Measurements from ENCODE around the gene RORB. TPM values are rescaled to one million over a fixed set of nuclear protein-coding genes. Genes with fewer than 3 reads are reported as not detected.

RORB gene
- total RNA-seq, 4 donors from 2014 or later, result under 0.01 to 0.66 (median 0.49) TPM

DNA sequence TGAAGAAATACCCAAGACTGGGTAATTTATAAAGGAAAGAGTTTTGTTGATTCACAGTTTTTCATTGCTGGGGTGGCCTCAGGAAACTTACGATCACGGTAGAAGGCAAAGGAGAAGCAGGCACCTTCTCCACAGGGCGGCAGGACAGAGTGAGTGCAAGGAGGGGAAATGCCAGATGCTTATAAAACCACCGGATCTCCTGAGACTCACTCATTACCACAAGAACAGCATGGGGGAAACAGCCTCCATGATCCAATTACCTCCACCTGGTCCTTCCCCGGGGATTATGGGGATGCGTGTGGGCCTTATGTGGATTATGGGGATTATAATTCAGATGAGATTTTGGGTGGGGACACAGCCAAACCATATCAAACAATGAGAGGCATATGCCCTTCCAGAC lies 18.5 kb upstream of the RORB start:
- intact Hi-C loops (cut with DNase I), result no loop called here
- Histone ChIP-seq H3K27me3 (no peaks in the 10 kb centered on the region), H3K4me1 (no peaks in the 10 kb centered on the region), H3K27ac (replicated peaks in 1 of 4) (no peak overlapping the region), H3K36me3 (no peaks in the 10 kb centered on the region), H3K4me3 (no peak overlapping the region), H3K9me3 (no peaks in the 10 kb centered on the region)
- DNase-seq (ENCODE audit: extremely low spot score), result no peak
- WGBS, result 87% methylated on average over 6 of the region's 6 CpGs
- TF ChIP-seq EP300 (IDR thresholded peaks at IDR 0.05) (no peak), POLR2AphosphoS5 (IDR thresholded peaks at IDR 0.05) (no peak)

DNA sequence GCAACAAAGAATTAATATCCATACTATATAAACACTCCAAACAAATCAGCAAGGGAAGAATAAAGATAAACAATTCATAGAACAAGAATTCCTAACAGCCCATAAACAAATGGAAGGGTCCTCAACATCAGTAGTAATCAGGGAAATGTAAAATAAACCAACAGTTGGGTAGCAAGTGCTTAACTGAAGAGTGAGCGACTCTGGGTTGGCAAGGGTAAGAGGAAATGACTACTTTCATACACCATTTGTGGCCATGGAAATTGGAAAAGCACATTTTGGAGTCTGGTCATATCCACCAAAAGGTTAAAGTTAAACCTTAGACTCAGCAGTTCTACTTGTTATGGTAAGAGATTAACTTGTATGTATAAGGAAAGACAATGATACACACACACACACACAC lies 17.4 kb upstream of the RORB start:
- TF ChIP-seq EP300 (IDR thresholded peaks at IDR 0.05) (no peak), POLR2A (IDR thresholded peaks at IDR 0.05; ENCODE audit: low read depth) (no peak), POLR2AphosphoS5 (IDR thresholded peaks at IDR 0.05) (no peak)
- TF ChIP-seq, protein P1, sequence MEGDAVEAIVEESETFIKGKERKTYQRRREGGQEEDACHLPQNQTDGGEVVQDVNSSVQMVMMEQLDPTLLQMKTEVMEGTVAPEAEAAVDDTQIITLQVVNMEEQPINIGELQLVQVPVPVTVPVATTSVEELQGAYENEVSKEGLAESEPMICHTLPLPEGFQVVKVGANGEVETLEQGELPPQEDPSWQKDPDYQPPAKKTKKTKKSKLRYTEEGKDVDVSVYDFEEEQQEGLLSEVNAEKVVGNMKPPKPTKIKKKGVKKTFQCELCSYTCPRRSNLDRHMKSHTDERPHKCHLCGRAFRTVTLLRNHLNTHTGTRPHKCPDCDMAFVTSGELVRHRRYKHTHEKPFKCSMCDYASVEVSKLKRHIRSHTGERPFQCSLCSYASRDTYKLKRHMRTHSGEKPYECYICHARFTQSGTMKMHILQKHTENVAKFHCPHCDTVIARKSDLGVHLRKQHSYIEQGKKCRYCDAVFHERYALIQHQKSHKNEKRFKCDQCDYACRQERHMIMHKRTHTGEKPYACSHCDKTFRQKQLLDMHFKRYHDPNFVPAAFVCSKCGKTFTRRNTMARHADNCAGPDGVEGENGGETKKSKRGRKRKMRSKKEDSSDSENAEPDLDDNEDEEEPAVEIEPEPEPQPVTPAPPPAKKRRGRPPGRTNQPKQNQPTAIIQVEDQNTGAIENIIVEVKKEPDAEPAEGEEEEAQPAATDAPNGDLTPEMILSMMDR (IDR thresholded peaks at IDR 0.05), result no peak

DNA sequence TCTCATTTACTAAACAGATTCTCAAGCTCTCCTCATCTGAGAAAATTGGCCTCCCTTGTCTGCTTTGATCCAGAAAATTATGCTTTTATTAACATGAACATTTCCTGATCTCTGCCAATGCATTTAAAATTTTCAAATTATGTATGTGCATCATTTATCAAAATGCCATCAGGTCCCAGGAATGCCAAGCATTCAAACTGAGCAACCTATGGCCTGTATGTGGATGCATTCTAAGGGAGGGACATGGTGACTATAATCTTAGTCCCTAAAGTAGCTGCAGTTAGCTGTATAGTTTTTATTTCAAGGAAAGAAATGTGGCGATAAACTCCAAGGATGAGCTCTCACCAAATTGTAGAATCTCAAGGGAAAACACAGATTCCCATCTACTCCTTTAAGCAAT lies 9.7 kb upstream of the RORB start:
- WGBS, result 100% methylated on average over 1 of the region's 1 CpG
- intact Hi-C loops (cut with DNase I), result no loop called here
- H3K4me3 ChIP-seq, result no peak overlapping the region
- H3K9me3 ChIP-seq, result no peaks in the 10 kb centered on the region
- TF ChIP-seq, protein P1 (IDR thresholded peaks at IDR 0.05), result no peak
- no peak for TF ChIP-seq EP300 (IDR thresholded peaks at IDR 0.05)
- TF ChIP-seq POLR2A (IDR thresholded peaks at IDR 0.05; ENCODE audit: low read depth), result no peak
- TF ChIP-seq POLR2AphosphoS5 (IDR thresholded peaks at IDR 0.05), result no peak
- H3K36me3 ChIP-seq, result no peaks in the 10 kb centered on the region
- no peaks in the 10 kb centered on the region for H3K27me3 ChIP-seq
- H3K4me1 ChIP-seq, result no peaks in the 10 kb centered on the region
- H3K27ac ChIP-seq (replicated peaks in 1 of 4), result no peak overlapping the region
- no peak for DNase-seq (ENCODE audit: extremely low spot score)

More for the DNA sequence above, 17.4 kb upstream of the RORB start:
- intact Hi-C loops (cut with DNase I), result no loop called here
- 85% methylated on average over 1 of the region's 1 CpG for WGBS
- H3K4me1 ChIP-seq, result no peaks in the 10 kb centered on the region
- DNase-seq (ENCODE audit: extremely low spot score), result no peak
- H3K4me3 ChIP-seq, result no peak overlapping the region
- no peak overlapping the region for H3K27ac ChIP-seq (replicated peaks in 1 of 4)
- H3K36me3 ChIP-seq, result no peaks in the 10 kb centered on the region
- H3K27me3 ChIP-seq, result no peaks in the 10 kb centered on the region
- no peaks in the 10 kb centered on the region for H3K9me3 ChIP-seq

DNA sequence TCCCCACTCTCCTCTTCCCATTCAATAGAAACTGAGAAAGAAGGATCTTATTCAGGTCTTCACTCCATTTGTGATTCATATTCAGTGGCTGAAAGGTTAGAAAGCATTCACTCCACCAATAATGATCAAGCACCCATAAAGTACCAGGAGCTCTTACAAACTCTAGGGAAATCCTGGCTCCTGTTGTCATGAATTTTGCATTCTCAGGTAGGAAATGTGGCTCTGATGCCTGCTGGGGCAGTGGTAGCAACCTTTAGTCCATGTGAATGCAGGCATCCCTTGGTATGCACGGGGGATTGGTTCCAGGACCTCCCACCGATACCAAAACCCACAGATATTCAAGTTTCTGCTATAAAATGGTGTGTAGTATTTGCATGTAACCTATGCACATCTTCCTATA lies 3.6 kb upstream of the RORB start:
- DNase-seq (ENCODE audit: extremely low spot score), result no peak
- Histone ChIP-seq H3K36me3 (no peaks in the 10 kb centered on the region), H3K27me3 (peaks cover 0 to 28% (median 5%) of the 10 kb centered on the region in 4 donors), H3K4me1 (peaks cover 6 to 22% (median 19%) of the 10 kb centered on the region in 4 donors), H3K4me3 (no peak overlapping the region), H3K27ac (replicated peaks in 1 of 4) (no peak overlapping the region), H3K9me3 (no peaks in the 10 kb centered on the region)
- intact Hi-C loops (cut with DNase I), result no loop called here
- 40% methylated on average over 2 of the region's 2 CpGs for WGBS
- TF ChIP-seq, protein P1 (IDR thresholded peaks at IDR 0.05), result no peak
- TF ChIP-seq POLR2A (IDR thresholded peaks at IDR 0.05; ENCODE audit: low read depth) (no peak), POLR2AphosphoS5 (IDR thresholded peaks at IDR 0.05) (no peak), EP300 (IDR thresholded peaks at IDR 0.05) (no peak)

DNA sequence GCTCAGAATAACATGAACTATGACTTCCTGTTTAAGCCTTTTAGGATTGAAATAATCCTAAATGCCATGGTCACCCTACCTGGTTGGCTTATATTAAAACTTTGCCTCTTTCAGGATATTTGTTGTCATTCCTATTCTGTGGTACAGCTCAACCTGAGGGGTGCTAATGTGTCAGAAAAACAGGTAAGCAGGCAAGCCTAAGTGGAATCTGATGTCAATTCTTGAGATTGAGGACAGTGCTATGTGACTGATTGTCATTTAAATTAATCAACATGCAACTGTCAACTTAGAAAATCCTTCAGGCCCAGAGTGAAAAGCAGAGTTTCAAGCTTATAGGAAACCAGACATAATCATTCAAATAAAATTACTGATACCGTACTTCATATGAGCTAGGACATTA lies 2.6 kb upstream of the RORB start:
- no peaks in the 10 kb centered on the region for H3K36me3 ChIP-seq
- TF ChIP-seq POLR2AphosphoS5 (IDR thresholded peaks at IDR 0.05) (no peak), EP300 (IDR thresholded peaks at IDR 0.05) (no peak), POLR2A (IDR thresholded peaks at IDR 0.05; ENCODE audit: low read depth) (no peak)
- TF ChIP-seq, protein P1 (IDR thresholded peaks at IDR 0.05), result no peak
- intact Hi-C loops (cut with DNase I), result no loop called here
- no peaks in the 10 kb centered on the region for H3K9me3 ChIP-seq
- H3K27ac ChIP-seq (replicated peaks in 1 of 4), result no peak overlapping the region
- peaks cover 11 to 32% (median 29%) of the 10 kb centered on the region in 4 donors for H3K4me1 ChIP-seq
- peaks cover 0 to 38% (median 12%) of the 10 kb centered on the region in 4 donors for H3K27me3 ChIP-seq
- no peak for DNase-seq (ENCODE audit: extremely low spot score)
- WGBS, result 84% methylated on average over 1 of the region's 1 CpG
- no peak overlapping the region for H3K4me3 ChIP-seq
